CD4-positive, alpha-beta T cell (primary cell): ENCODE results near the gene CRELD1. TPM values are rescaled to one million over a fixed set of nuclear protein-coding genes. Genes with fewer than 3 reads are reported as not detected.

Source experiments
- ATAC-seq: fragments of 200-7000 bp; cut with Tn5 transposase; one replicate; pipeline ENCODE4 v1.10.0; 2022; ENCODE audit warnings: mild to moderate bottlenecking; ENCODE audit not compliant: poor library complexity
- CTCF ChIA-PET: fragments of 350-600 bp; sonication (Branson Sonifier 250); formaldehyde crosslinking; loops from one replicate; lab custom pipeline; 2021; ENCODE audit warnings: antibody characterized with exemption, inconsistent platforms; lab: Charles Lee
- POLR2A ChIA-PET: fragments of 350-600 bp; sonication (Branson Sonifier 250); formaldehyde crosslinking; loops from one replicate; lab custom pipeline; 2021; ENCODE audit warnings: antibody characterized with exemption, inconsistent platforms; lab: Charles Lee
- DNase-seq, 14 experiments: peaks; one replicate each; pipeline ENCODE4 v3.0.0-alpha.2; 2013 to 2020; ENCODE audit warnings: mixed read lengths in 2 of 14
- H3K27ac ChIP-seq, 2 donors: one replicate each; pipeline versions ENCODE4 v1.5.1 to v1.7.0; 2013; ENCODE audit warnings: low read length in 2 of 2, low read depth in 1 of 2, mild to moderate bottlenecking in 1 of 2
- H3K27me3 ChIP-seq, 2 experiments: 1 replicate in 1 of 2; 2 replicates in 1 of 2; pipeline versions ENCODE4 v1.6.1 to v1.7.0; 2013; ENCODE audit warnings: low read length in 2 of 2, control low read depth in 1 of 2, mild to moderate bottlenecking in 1 of 2, moderate library complexity in 1 of 2; ENCODE audit not compliant: insufficient read depth in 2 of 2, control insufficient read depth in 1 of 2
- H3K36me3 ChIP-seq: one replicate; pipeline ENCODE4 v1.6.1; 2013; ENCODE audit warnings: low read length, control low read depth; ENCODE audit not compliant: insufficient read depth
- H3K4me1 ChIP-seq: one replicate; pipeline ENCODE4 v1.6.1; 2013; ENCODE audit warnings: low read length, control low read depth; ENCODE audit not compliant: insufficient read depth
- H3K4me3 ChIP-seq: one replicate; pipeline ENCODE4 v1.5.1; 2013; ENCODE audit warnings: mild to moderate bottlenecking, low read length, moderate library complexity
- H3K9me3 ChIP-seq, 2 experiments: 1 replicate in 1 of 2; 2 replicates in 1 of 2; pipeline versions ENCODE4 v1.6.1 to v1.7.0; 2013; ENCODE audit warnings: low read length in 2 of 2, mild to moderate bottlenecking in 2 of 2, control low read depth in 1 of 2, moderate library complexity in 1 of 2; ENCODE audit not compliant: control insufficient read depth in 1 of 2, insufficient read depth in 1 of 2
- H3K27ac Mint-ChIP-seq: one replicate; pipeline ENCODE4 v1.8.0; 2020; ENCODE audit warnings: mixed read lengths
- H3K27me3 Mint-ChIP-seq: one replicate; pipeline ENCODE4 v1.8.0; 2021; ENCODE audit warnings: mixed read lengths
- H3K36me3 Mint-ChIP-seq: one replicate; pipeline ENCODE4 v1.8.0; 2021; ENCODE audit warnings: low read depth, mixed read lengths
- H3K4me1 Mint-ChIP-seq: one replicate; pipeline ENCODE4 v1.8.0; 2021; ENCODE audit warnings: low read depth, mixed read lengths
- H3K4me3 Mint-ChIP-seq: one replicate; pipeline ENCODE4 v1.8.0; 2020; ENCODE audit warnings: mild to moderate bottlenecking, mixed read lengths
- H3K9me3 Mint-ChIP-seq: one replicate; pipeline ENCODE4 v1.8.0; 2020; ENCODE audit warnings: mixed read lengths
- CTCF ChIP-seq: fragments of 200-600 bp; IDR thresholded peaks from one replicate; pipeline ENCODE4 v1.8.0; 2022; ENCODE audit warnings: antibody characterized with exemption, mild to moderate bottlenecking
- intact Hi-C, 2 experiments: fragments of 100-400 bp; cut with DNase I in 1 of 2; cut with micrococcal nuclease in 1 of 2; formaldehyde crosslinking; loops; one replicate each; pipeline versions ENCODE4 v1.15.1 to v1.9.0; 2023 to 2025; cut with DNase I, micrococcal nuclease
- total RNA-seq, 174 experiments: library from RNA in 2 of 174; stranded (reverse) in 2 of 174; gene quantifications; one replicate each; pipeline ENCODE4 v1.2.3 and lab custom pipeline; 2021 to 2026

The CRELD1 gene
- total RNA-seq, 2 experiments from 2014 or later: 10.7 to 12.4 TPM

- no peak overlapping the region for H3K4me3 Mint-ChIP-seq
- Histone ChIP-seq H3K27me3 (no peaks in the 10 kb centered on the region), H3K4me3 (no peak overlapping the region), H3K4me1 (peaks cover 15% of the 10 kb centered on the region), H3K27ac (no peak overlapping the region), H3K9me3 (no peaks in the 10 kb centered on the region), H3K36me3 (peaks cover 3% of the 10 kb centered on the region)
- intact Hi-C loops: loop anchor here in 1 of 2 experiments (5.0 kb wide), 2 partner anchors 140 to 155 kb away; partner anchors contain the start of genes BRPF1 and FANCD2
- H3K36me3 Mint-ChIP-seq: peaks cover 17% of the 10 kb centered on the region
- H3K27ac Mint-ChIP-seq: no peak overlapping the region
- POLR2A ChIA-PET: no interaction called here
- no peak for TF ChIP-seq CTCF
- ATAC-seq: no peak
- CTCF ChIA-PET: no interaction called here
- no peaks in the 10 kb centered on the region for H3K27me3 Mint-ChIP-seq
- H3K4me1 Mint-ChIP-seq: peaks cover 23% of the 10 kb centered on the region
- no peak for DNase-seq
- no peaks in the 10 kb centered on the region for H3K9me3 Mint-ChIP-seq
Measured at GRCh38 chr3:9887480-9887879, 46.2 kb upstream of the CRELD1 start.

DNA sequence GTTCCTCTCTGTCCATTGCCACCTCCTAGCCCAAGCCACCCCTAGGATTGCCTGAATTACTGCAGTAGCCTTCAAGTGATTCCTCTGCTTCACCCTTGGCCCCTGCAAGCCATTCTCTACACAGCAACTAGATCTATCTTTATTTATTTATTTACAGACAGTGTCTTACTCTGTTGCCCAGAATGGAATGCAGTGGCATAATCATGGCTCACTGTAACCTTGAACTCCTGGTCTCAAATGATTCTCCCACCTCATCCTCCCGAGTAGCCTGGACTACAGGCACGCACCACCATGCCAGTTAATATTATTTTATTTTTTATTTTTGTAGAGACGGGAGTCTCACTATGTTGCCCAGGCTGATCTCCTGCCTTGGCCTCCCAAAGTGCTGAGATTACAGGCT lies 45.1 kb upstream of the CRELD1 start:
- ChIA-PET CTCF (interaction anchor here (1.3 kb wide), 1 partner anchor 44 kb away, joined by 3 read pairs; the partner anchor contains the start of gene CRELD1), POLR2A (interaction anchor here (3.7 kb wide), 1 partner anchor 44 kb away, joined by 98 read pairs; the partner anchor contains the start of gene CRELD1)
- no peaks in the 10 kb centered on the region for H3K9me3 Mint-ChIP-seq

DNA sequence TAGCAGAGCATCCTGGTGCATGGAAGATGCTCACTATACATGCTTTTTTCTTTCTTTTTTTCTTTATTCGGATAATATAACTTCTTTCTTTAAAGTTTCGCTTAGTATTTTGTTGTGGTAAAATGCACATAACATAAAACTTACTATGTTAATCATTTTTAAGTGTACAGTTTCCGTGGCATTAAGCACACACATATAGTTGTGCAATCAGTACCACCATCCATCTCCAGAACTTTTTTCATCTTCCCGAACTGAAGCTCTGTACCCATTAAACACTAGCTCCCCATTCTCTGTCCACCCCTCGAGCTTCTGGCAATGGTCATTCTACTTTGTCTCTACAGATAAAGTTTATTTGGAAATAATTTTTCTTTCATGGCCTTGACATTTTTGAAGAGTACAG lies 44.2 kb upstream of the CRELD1 start:
- Histone ChIP-seq H3K4me1 (peaks cover 16% of the 10 kb centered on the region), H3K9me3 (no peaks in the 10 kb centered on the region), H3K27ac (no peak overlapping the region), H3K36me3 (peaks cover 18% of the 10 kb centered on the region), H3K4me3 (no peak overlapping the region), H3K27me3 (no peaks in the 10 kb centered on the region)
- H3K27me3 Mint-ChIP-seq: no peaks in the 10 kb centered on the region
- ATAC-seq: no peak
- peaks cover 42% of the 10 kb centered on the region for H3K4me1 Mint-ChIP-seq
- peaks cover 35% of the 10 kb centered on the region for H3K36me3 Mint-ChIP-seq
- peak overlapping the region; percentile 55 for H3K4me3 Mint-ChIP-seq
- POLR2A ChIA-PET: interaction anchor here (0.6 to 3.7 kb wide), 9 partner anchors 31 to 493 kb away, joined by 3 to 98 read pairs (median 6); partner anchors contain the start of genes ARPC4, CRELD1, EMC3 and MTMR14
- no peak for TF ChIP-seq CTCF
- H3K27ac Mint-ChIP-seq: peak overlapping the region; percentile 95
- H3K9me3 Mint-ChIP-seq: no peaks in the 10 kb centered on the region
- CTCF ChIA-PET: interaction anchor here (0.5 to 1.3 kb wide), 3 partner anchors 44 to 94 kb away, joined by 3 read pairs; partner anchors contain the start of gene CRELD1
- DNase-seq: no peak
- intact Hi-C loops: loop anchor here in 1 of 2 experiments (5.0 kb wide), 2 partner anchors 138 to 157 kb away; partner anchors contain the start of genes BRPF1 and FANCD2

More for the DNA sequence above, 45.1 kb upstream of the CRELD1 start:
- Mint-ChIP-seq H3K27me3 (no peaks in the 10 kb centered on the region), H3K4me1 (peaks cover 34% of the 10 kb centered on the region), H3K36me3 (peaks cover 27% of the 10 kb centered on the region), H3K27ac (peak overlapping the region; percentile 3), H3K4me3 (peak overlapping the region; percentile 51)
- TF ChIP-seq CTCF: no peak
- peaks cover 16% of the 10 kb centered on the region for H3K4me1 ChIP-seq
- H3K27ac ChIP-seq: no peak overlapping the region
- peaks cover 13% of the 10 kb centered on the region for H3K36me3 ChIP-seq
- DNase-seq (no peak), ATAC-seq (no peak)
- H3K4me3 ChIP-seq: no peak overlapping the region
- H3K27me3 ChIP-seq: no peaks in the 10 kb centered on the region
- intact Hi-C loops: loop anchor here in 1 of 2 experiments (5.0 kb wide), 2 partner anchors 139 to 156 kb away; partner anchors contain the start of genes BRPF1 and FANCD2
- no peaks in the 10 kb centered on the region for H3K9me3 ChIP-seq
